Neuronal stem cell (in vitro differentiated cells): ENCODE data around the gene PTPRM.
"Not testable (repeated sequence)": the region's sequence is repeated elsewhere in the genome, so short reads cannot be mapped to it uniquely, and the experiment has no call there.

Experiments used
- DNase-seq: peaks from one replicate; pipeline ENCODE4 v3.0.0-alpha.2; 2013; ENCODE audit warnings: low spot score
- H2AFZ ChIP-seq: one replicate; pipeline ENCODE4 v1.6.1; 2013; ENCODE audit warnings: mild to moderate bottlenecking, low read length, inconsistent platforms
- H2AK5ac ChIP-seq: 2 replicates; pipeline ENCODE4 v1.6.1; 2013; ENCODE audit warnings: low read depth, mild to moderate bottlenecking, inconsistent platforms, low read length, moderate library complexity, mixed read lengths
- H2BK120ac ChIP-seq: 2 replicates; pipeline ENCODE4 v1.6.1; 2013; ENCODE audit warnings: low read depth, mild to moderate bottlenecking, inconsistent platforms, low read length, moderate library complexity, mixed read lengths
- H2BK12ac ChIP-seq: one replicate; pipeline ENCODE4 v1.6.1; 2013; ENCODE audit warnings: low read length, inconsistent platforms
- H2BK15ac ChIP-seq: 2 replicates; pipeline ENCODE4 v1.6.1; 2013; ENCODE audit warnings: mild to moderate bottlenecking, low read length, inconsistent platforms, mixed read lengths
- H2BK5ac ChIP-seq: one replicate; pipeline ENCODE4 v1.6.1; 2013; ENCODE audit warnings: inconsistent platforms, mild to moderate bottlenecking, low read length, moderate library complexity
- H3K14ac ChIP-seq: one replicate; pipeline ENCODE4 v1.6.1; 2013; ENCODE audit warnings: low read length, inconsistent platforms
- H3K18ac ChIP-seq: 2 replicates; pipeline ENCODE4 v1.6.1; 2013; ENCODE audit warnings: low read length, inconsistent platforms
- H3K23ac ChIP-seq: 2 replicates; pipeline ENCODE4 v1.6.1; 2013; ENCODE audit warnings: low read depth, mild to moderate bottlenecking, mixed read lengths, low read length, inconsistent platforms; ENCODE audit not compliant: poor library complexity
- H3K27ac ChIP-seq: replicated peaks from 3 replicates; pipeline ENCODE4 v1.5.1; 2013; ENCODE audit warnings: low read length, inconsistent platforms
- H3K27me3 ChIP-seq, 3 experiments: 2 replicates each; pipeline ENCODE4 v1.6.1; 2013; ENCODE audit warnings: low read length in 3 of 3, mild to moderate bottlenecking in 2 of 3, inconsistent platforms in 1 of 3, low read depth in 1 of 3, mixed read lengths in 1 of 3, moderate library complexity in 1 of 3; ENCODE audit not compliant: control insufficient read depth in 3 of 3, insufficient read depth in 3 of 3
- H3K36me3 ChIP-seq, 2 donors: replicated peaks in 1 of 2; 2 replicates each; pipeline ENCODE4 v1.6.1; 2013; ENCODE audit warnings: low read length in 2 of 2; ENCODE audit not compliant: control insufficient read depth in 2 of 2, insufficient read depth in 2 of 2
- H3K4ac ChIP-seq: 2 replicates; pipeline ENCODE4 v1.6.1; 2013; ENCODE audit warnings: inconsistent platforms, mild to moderate bottlenecking, low read length, moderate library complexity
- H3K4me1 ChIP-seq, 2 donors: 1 replicate in 1 of 2; 2 replicates in 1 of 2; pipeline ENCODE4 v1.6.1; 2013; ENCODE audit warnings: low read length in 2 of 2, low read depth in 1 of 2; ENCODE audit not compliant: control insufficient read depth in 2 of 2, insufficient read depth in 1 of 2
- H3K4me2 ChIP-seq: one replicate; pipeline ENCODE4 v1.6.1; 2013; ENCODE audit warnings: mild to moderate bottlenecking, low read length, inconsistent platforms; ENCODE audit not compliant: insufficient read depth, poor library complexity, severe bottlenecking
- H3K4me3 ChIP-seq, 2 donors: 2 replicates each; pipeline ENCODE4 v1.5.1; 2013; ENCODE audit warnings: low read length in 2 of 2, mild to moderate bottlenecking in 2 of 2, inconsistent platforms in 1 of 2, moderate library complexity in 1 of 2
- H3K79me1 ChIP-seq: one replicate; pipeline ENCODE4 v1.6.1; 2013; ENCODE audit warnings: low read depth, mild to moderate bottlenecking, inconsistent platforms, low read length, moderate library complexity
- H3K9ac ChIP-seq: one replicate; pipeline ENCODE4 v1.6.1; 2013; ENCODE audit warnings: mild to moderate bottlenecking, low read depth, low read length, inconsistent platforms; ENCODE audit not compliant: poor library complexity
- H3K9me3 ChIP-seq, 2 donors: replicated peaks in 1 of 2; 2 replicates each; pipeline versions ENCODE3 to v1.6.1; 2013; ENCODE audit warnings: low read length in 2 of 2, mild to moderate bottlenecking in 2 of 2, inconsistent platforms in 1 of 2, low read depth in 1 of 2, mixed read lengths in 1 of 2, moderate library complexity in 1 of 2; ENCODE audit not compliant: control insufficient read depth in 2 of 2, insufficient read depth in 1 of 2
- H4K8ac ChIP-seq: one replicate; pipeline ENCODE4 v1.6.1; 2013; ENCODE audit warnings: low read depth, mild to moderate bottlenecking, inconsistent platforms, low read length, moderate library complexity
- H4K91ac ChIP-seq: one replicate; pipeline ENCODE4 v1.6.1; 2013; ENCODE audit warnings: low read length, low read depth, mild to moderate bottlenecking, inconsistent platforms; ENCODE audit not compliant: poor library complexity
- WGBS, 2 donors: extraction: QIAGEN DNeasy Blood & Tissue Kit; methylation state at CpG; one replicate each; pipeline ENCODE4 v1.1.7; 2013; ENCODE audit warnings: missing lambda C conversion rate in 2 of 2, mixed read lengths in 1 of 2; ENCODE audit not compliant: insufficient read length in 2 of 2, insufficient replicate concordance in 1 of 2; ENCODE audit errors: extremely low coverage in 2 of 2; 5-methylcytosine and 5-hydroxymethylcytosine counted together

PTPRM gene

GRCh38 chr18:7733642-7734041, 166.5 kb downstream of the PTPRM start:
- Histone ChIP-seq H3K4me1 (no peaks in the 10 kb centered on the region), H3K4me3 (no peak overlapping the region), H4K91ac (no peak overlapping the region), H2AFZ (no peak overlapping the region), H2BK15ac (no peak overlapping the region), H3K23ac (no peak overlapping the region), H3K4me2 (no peak overlapping the region), H3K18ac (no peak overlapping the region), H2BK120ac (no peak overlapping the region), H3K79me1 (no peaks in the 10 kb centered on the region), H3K36me3 (no peaks in the 10 kb centered on the region), H3K9ac (no peak overlapping the region), H3K27me3 (no peaks in the 10 kb centered on the region), H2BK12ac (no peak overlapping the region), H3K4ac (no peak overlapping the region), H2BK5ac (no peak overlapping the region), H4K8ac (no peak overlapping the region), H2AK5ac (no peak overlapping the region), H3K27ac (no peak overlapping the region), H3K9me3 (peaks cover 0 to 9% of the 10 kb centered on the region in 2 donors), H3K14ac (no peak overlapping the region)
- no CpG with 5 or more reads among the region's 1 CpG for WGBS, 2 donors
- no peak for DNase-seq

GRCh38 chr18:7735196-7735595, 168.1 kb downstream of the PTPRM start:
- H2BK120ac ChIP-seq: no peak overlapping the region
- H3K79me1 ChIP-seq: no peaks in the 10 kb centered on the region
- H3K4me1 ChIP-seq: no peaks in the 10 kb centered on the region
- H4K91ac ChIP-seq: no peak overlapping the region
- H2BK12ac ChIP-seq: no peak overlapping the region
- H2AK5ac ChIP-seq: no peak overlapping the region
- H3K4ac ChIP-seq: no peak overlapping the region
- no peak overlapping the region for H2BK15ac ChIP-seq
- no peak overlapping the region for H3K27ac ChIP-seq
- no peak overlapping the region for H2AFZ ChIP-seq
- H3K4me2 ChIP-seq: no peak overlapping the region
- WGBS, 2 donors: no CpG with 5 or more reads among the region's 4 CpGs
- H3K23ac ChIP-seq: no peak overlapping the region
- H3K27me3 ChIP-seq: no peaks in the 10 kb centered on the region
- no peak overlapping the region for H3K4me3 ChIP-seq
- H3K36me3 ChIP-seq: no peaks in the 10 kb centered on the region
- DNase-seq: no peak
- no peak overlapping the region for H3K14ac ChIP-seq
- no peak overlapping the region for H3K9ac ChIP-seq
- no peak overlapping the region for H2BK5ac ChIP-seq
- H4K8ac ChIP-seq: no peak overlapping the region
- no peak overlapping the region for H3K18ac ChIP-seq
- H3K9me3 ChIP-seq: peaks cover 0 to 9% of the 10 kb centered on the region in 2 donors

GRCh38 chr18:7735626-7736175, 168.6 kb downstream of the PTPRM start:
- Histone ChIP-seq H2AK5ac (no peak overlapping the region), H3K4me1 (peaks cover 0 to 2% of the 10 kb centered on the region in 2 donors), H3K27ac (no peak overlapping the region), H3K14ac (no peak overlapping the region), H2BK120ac (no peak overlapping the region), H3K23ac (no peak overlapping the region), H3K4ac (no peak overlapping the region), H3K18ac (no peak overlapping the region), H3K4me3 (no peak overlapping the region), H3K9me3 (peaks cover 0 to 9% of the 10 kb centered on the region in 2 donors), H3K9ac (no peak overlapping the region), H4K91ac (no peak overlapping the region), H3K4me2 (no peak overlapping the region), H2BK5ac (no peak overlapping the region), H2BK15ac (no peak overlapping the region), H3K27me3 (no peaks in the 10 kb centered on the region), H4K8ac (no peak overlapping the region), H2BK12ac (no peak overlapping the region), H3K79me1 (no peaks in the 10 kb centered on the region), H2AFZ (no peak overlapping the region), H3K36me3 (no peaks in the 10 kb centered on the region)
- no peak for DNase-seq
- no CpG with 5 or more reads among the region's 2 CpGs for WGBS, 2 donors

GRCh38 chr18:7736526-7736925, 169.4 kb downstream of the PTPRM start:
- not testable (repeated sequence) for DNase-seq, H3K27ac ChIP-seq, H3K4me2 ChIP-seq, H3K4ac ChIP-seq, H4K8ac ChIP-seq, H3K36me3 ChIP-seq, H3K4me3 ChIP-seq, H3K9ac ChIP-seq, H2BK12ac ChIP-seq, H3K14ac ChIP-seq, H3K23ac ChIP-seq, H2BK15ac ChIP-seq, H3K18ac ChIP-seq, H2AFZ ChIP-seq, H2BK5ac ChIP-seq, H2BK120ac ChIP-seq, H3K27me3 ChIP-seq, H4K91ac ChIP-seq, H3K79me1 ChIP-seq, H2AK5ac ChIP-seq, H3K9me3 ChIP-seq, H3K4me1 ChIP-seq
- WGBS, 2 donors: no CpG with 5 or more reads among the region's 6 CpGs
